Measurements from ENCODE around the gene DENND4A. TPM values are rescaled to one million over a fixed set of nuclear protein-coding genes. Genes with fewer than 3 reads are reported as not detected.
A peak's percentile ranks its signal among the peaks of the same experiment; 100 is the strongest.

Gene DENND4A
- total and polyA plus RNA-seq, 2 donors (not counting 1 experiment from before 2014, with no cell fraction given), result 24.4 to 103 TPM

- Histone ChIP-seq H4K20me1 (ENCODE audit: control insufficient read depth, insufficient read depth, low read length, poor library complexity, severe bottlenecking) (no peaks in the 10 kb centered on the region), H3K9ac (ENCODE audit: low read length) (no peak overlapping the region), H3K4me3 (ENCODE audit: control extremely low read depth in 1 of 5, extremely low read depth in 1 of 5, insufficient read depth in 1 of 5, low read depth in 2 of 5, low read length in 4 of 5) (no peak overlapping the region), H2AFZ (ENCODE audit: insufficient read depth, low read depth, low read length, poor library complexity, severe bottlenecking) (no peak overlapping the region), H3K4me2 (replicated peaks; ENCODE audit: low read depth, low read length, poor library complexity, severe bottlenecking) (no peak overlapping the region), H3K27me3 (replicated peaks in 1 of 4; ENCODE audit: control extremely low read depth in 1 of 4, control insufficient read depth in 3 of 4, insufficient read depth in 4 of 4, low read length in 3 of 4) (no peaks in the 10 kb centered on the region), H3K36me3 (replicated peaks in 1 of 2; ENCODE audit: control extremely low read depth in 1 of 2, control insufficient read depth in 1 of 2, extremely low read depth in 1 of 2, insufficient read depth in 2 of 2, low read length in 1 of 2) (peaks cover 0 to 59% of the 10 kb centered on the region in 2 experiments), H3K27ac (ENCODE audit: low read length in 2 of 2) (no peak overlapping the region), H3K9me3 (ENCODE audit: control extremely low read depth in 1 of 3, control insufficient read depth in 2 of 3, insufficient read depth in 1 of 3, low read length in 2 of 3) (no peaks in the 10 kb centered on the region), H3K4me1 (ENCODE audit: control insufficient read depth in 2 of 2, insufficient read depth in 2 of 2, low read length in 2 of 2) (peaks cover 0 to 4% of the 10 kb centered on the region in 2 donors), H3K79me2 (ENCODE audit: control insufficient read depth, insufficient read depth, low read length) (no peaks in the 10 kb centered on the region)
- TF ChIP-seq, protein P1, sequence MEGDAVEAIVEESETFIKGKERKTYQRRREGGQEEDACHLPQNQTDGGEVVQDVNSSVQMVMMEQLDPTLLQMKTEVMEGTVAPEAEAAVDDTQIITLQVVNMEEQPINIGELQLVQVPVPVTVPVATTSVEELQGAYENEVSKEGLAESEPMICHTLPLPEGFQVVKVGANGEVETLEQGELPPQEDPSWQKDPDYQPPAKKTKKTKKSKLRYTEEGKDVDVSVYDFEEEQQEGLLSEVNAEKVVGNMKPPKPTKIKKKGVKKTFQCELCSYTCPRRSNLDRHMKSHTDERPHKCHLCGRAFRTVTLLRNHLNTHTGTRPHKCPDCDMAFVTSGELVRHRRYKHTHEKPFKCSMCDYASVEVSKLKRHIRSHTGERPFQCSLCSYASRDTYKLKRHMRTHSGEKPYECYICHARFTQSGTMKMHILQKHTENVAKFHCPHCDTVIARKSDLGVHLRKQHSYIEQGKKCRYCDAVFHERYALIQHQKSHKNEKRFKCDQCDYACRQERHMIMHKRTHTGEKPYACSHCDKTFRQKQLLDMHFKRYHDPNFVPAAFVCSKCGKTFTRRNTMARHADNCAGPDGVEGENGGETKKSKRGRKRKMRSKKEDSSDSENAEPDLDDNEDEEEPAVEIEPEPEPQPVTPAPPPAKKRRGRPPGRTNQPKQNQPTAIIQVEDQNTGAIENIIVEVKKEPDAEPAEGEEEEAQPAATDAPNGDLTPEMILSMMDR (IDR thresholded peaks at IDR 0.05), result no peak
- no peak for TF ChIP-seq EZH2 (IDR thresholded peaks at IDR 0.05; ENCODE audit: borderline replicate concordance, insufficient read depth, low read depth, low read length, poor library complexity, severe bottlenecking)
- ATAC-seq (ENCODE audit: low read depth) (no peak), DNase-seq (no peak)
- Mint-ChIP-seq H3K27ac (peak overlapping the region; percentile 62), H3K4me3 (no peak overlapping the region), H3K27me3 (no peaks in the 10 kb centered on the region), H3K4me1 (peaks cover 12% of the 10 kb centered on the region), H3K9me3 (ENCODE audit: insufficient read depth) (no peaks in the 10 kb centered on the region)
- WGBS (ENCODE audit: insufficient coverage), result 90% methylated on average over 2 of the region's 5 CpGs
- intact Hi-C loops (cut with micrococcal nuclease), result no loop called here
- ChIA-PET POLR2A (no interaction called here), CTCF (interaction anchor here (0.7 to 1.6 kb wide), 3 partner anchors 9 to 16 kb away, joined by 3 to 4 read pairs (median 3); no protein-coding TSS in a partner anchor)
Measured at GRCh38 chr15:65653801-65654521, 138.1 kb downstream of the DENND4A start.

- H3K4me3 Mint-ChIP-seq, result no peak overlapping the region
- no peaks in the 10 kb centered on the region for H4K20me1 ChIP-seq (ENCODE audit: control insufficient read depth, insufficient read depth, low read length, poor library complexity, severe bottlenecking)
- no peak overlapping the region for H2AFZ ChIP-seq (ENCODE audit: insufficient read depth, low read depth, low read length, poor library complexity, severe bottlenecking)
- H3K4me1 Mint-ChIP-seq, result peaks cover 9% of the 10 kb centered on the region
- ATAC-seq (ENCODE audit: low read depth), result no peak
- no peak overlapping the region for H3K4me2 ChIP-seq (replicated peaks; ENCODE audit: low read depth, low read length, poor library complexity, severe bottlenecking)
- no peak for DNase-seq
- POLR2A ChIA-PET, result no interaction called here
- H3K9me3 ChIP-seq (ENCODE audit: control extremely low read depth in 1 of 3, control insufficient read depth in 2 of 3, insufficient read depth in 1 of 3, low read length in 2 of 3), result no peaks in the 10 kb centered on the region
- no peak overlapping the region for H3K9ac ChIP-seq (ENCODE audit: low read length)
- intact Hi-C loops (cut with micrococcal nuclease), result no loop called here
- H3K27ac ChIP-seq (ENCODE audit: low read length in 2 of 2), result no peak overlapping the region
- no peaks in the 10 kb centered on the region for H3K9me3 Mint-ChIP-seq (ENCODE audit: insufficient read depth)
- H3K27ac Mint-ChIP-seq, result no peak overlapping the region
- H3K27me3 ChIP-seq (replicated peaks in 1 of 4; ENCODE audit: control extremely low read depth in 1 of 4, control insufficient read depth in 3 of 4, insufficient read depth in 4 of 4, low read length in 3 of 4), result no peaks in the 10 kb centered on the region
- H3K36me3 ChIP-seq (replicated peaks in 1 of 2; ENCODE audit: control extremely low read depth in 1 of 2, control insufficient read depth in 1 of 2, extremely low read depth in 1 of 2, insufficient read depth in 2 of 2, low read length in 1 of 2), result peaks cover 0 to 54% of the 10 kb centered on the region in 2 experiments
- H3K4me1 ChIP-seq (ENCODE audit: control insufficient read depth in 2 of 2, insufficient read depth in 2 of 2, low read length in 2 of 2), result peaks cover 0 to 4% of the 10 kb centered on the region in 2 donors
- H3K27me3 Mint-ChIP-seq, result no peaks in the 10 kb centered on the region
- CTCF ChIA-PET, result interaction anchor here (0.7 to 1.7 kb wide), 4 partner anchors 10 to 15 kb away, joined by 3 to 6 read pairs (median 4); no protein-coding TSS in a partner anchor
- H3K4me3 ChIP-seq (ENCODE audit: control extremely low read depth in 1 of 5, extremely low read depth in 1 of 5, insufficient read depth in 1 of 5, low read depth in 2 of 5, low read length in 4 of 5), result no peak overlapping the region
- no peak for TF ChIP-seq EZH2 (IDR thresholded peaks at IDR 0.05; ENCODE audit: borderline replicate concordance, insufficient read depth, low read depth, low read length, poor library complexity, severe bottlenecking)
- TF ChIP-seq, protein P1 (IDR thresholded peaks at IDR 0.05), result no peak
- no peaks in the 10 kb centered on the region for H3K79me2 ChIP-seq (ENCODE audit: control insufficient read depth, insufficient read depth, low read length)
Measured at GRCh38 chr15:65653341-65653740, 138.8 kb downstream of the DENND4A start.
